Activated naive CD4-positive, alpha-beta T cell treated with anti-CD3 and anti-CD28 coated beads, Interleukin-2, amount 10 ng/mL, durations not matched to agents 7 days and 5 days (primary cell): ENCODE results near the gene FGGY.
"Not testable (repeated sequence)": the region's sequence is repeated elsewhere in the genome, so short reads cannot be mapped to it uniquely, and the experiment has no call there.

Experiments used
- CTCF ChIA-PET: fragments of 350-600 bp; sonication (Branson Sonifier 250); formaldehyde crosslinking; loops from one replicate; lab custom pipeline; 2021; ENCODE audit warnings: antibody characterized with exemption; lab: Charles Lee
- DNase-seq: peaks from one replicate; pipeline ENCODE4 v3.0.0-alpha.2; 2020
- H3K27ac Mint-ChIP-seq: one replicate; pipeline ENCODE4 v1.8.0; 2021; ENCODE audit warnings: mild to moderate bottlenecking, moderate library complexity, mixed read lengths
- H3K27me3 Mint-ChIP-seq: one replicate; pipeline ENCODE4 v1.8.0; 2021; ENCODE audit warnings: mild to moderate bottlenecking, mixed read lengths
- H3K36me3 Mint-ChIP-seq: one replicate; pipeline ENCODE4 v1.8.0; 2021; ENCODE audit warnings: mixed read lengths
- H3K4me1 Mint-ChIP-seq: one replicate; pipeline ENCODE4 v1.8.0; 2021; ENCODE audit warnings: mixed read lengths
- H3K4me3 Mint-ChIP-seq: one replicate; pipeline ENCODE4 v1.8.0; 2021; ENCODE audit warnings: mild to moderate bottlenecking, moderate library complexity, mixed read lengths
- H3K9me3 Mint-ChIP-seq: one replicate; pipeline ENCODE4 v1.8.0; 2021; ENCODE audit warnings: mixed read lengths

FGGY gene

DNA sequence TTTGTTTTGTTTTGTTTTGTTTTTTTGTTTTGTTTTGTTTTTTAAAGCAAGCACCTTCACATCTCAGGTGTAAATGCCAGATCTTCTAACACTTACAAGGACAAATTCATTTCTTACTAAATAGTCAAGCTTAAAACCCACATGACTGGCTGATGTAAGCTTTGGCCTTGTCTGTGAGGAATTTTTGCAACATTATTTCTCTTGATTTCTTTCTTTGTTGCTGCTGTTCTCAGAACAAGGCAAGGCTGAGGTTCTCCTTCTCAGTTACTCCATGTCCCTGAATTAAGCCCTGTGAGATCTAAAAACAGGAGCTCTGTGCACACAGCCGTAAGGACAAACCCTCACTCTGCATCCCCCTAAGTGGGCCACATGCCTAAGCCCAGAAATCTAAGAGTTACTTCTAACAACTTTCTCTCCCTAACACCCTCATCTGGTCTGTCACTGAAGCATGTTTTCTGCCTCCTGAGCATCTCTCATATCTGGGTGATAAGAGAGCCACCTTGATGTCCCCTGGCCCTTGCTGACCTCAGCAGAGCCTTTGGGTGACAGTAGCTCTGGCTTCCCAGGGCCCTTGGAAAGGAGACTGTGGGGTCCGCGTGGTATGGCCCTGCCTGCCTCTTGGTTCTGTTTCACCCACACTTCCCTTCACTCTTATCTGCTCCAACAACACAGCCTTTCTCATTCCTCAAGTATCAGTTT lies 436.7 kb downstream of the FGGY start:
- no peak for DNase-seq
- H3K27ac Mint-ChIP-seq: no peak overlapping the region
- CTCF ChIA-PET: no interaction called here
- H3K36me3 Mint-ChIP-seq: peaks cover 7% of the 10 kb centered on the region
- no peaks in the 10 kb centered on the region for H3K27me3 Mint-ChIP-seq
- H3K9me3 Mint-ChIP-seq: peaks cover 8% of the 10 kb centered on the region
- H3K4me3 Mint-ChIP-seq: no peak overlapping the region
- peaks cover 19% of the 10 kb centered on the region for H3K4me1 Mint-ChIP-seq

DNA sequence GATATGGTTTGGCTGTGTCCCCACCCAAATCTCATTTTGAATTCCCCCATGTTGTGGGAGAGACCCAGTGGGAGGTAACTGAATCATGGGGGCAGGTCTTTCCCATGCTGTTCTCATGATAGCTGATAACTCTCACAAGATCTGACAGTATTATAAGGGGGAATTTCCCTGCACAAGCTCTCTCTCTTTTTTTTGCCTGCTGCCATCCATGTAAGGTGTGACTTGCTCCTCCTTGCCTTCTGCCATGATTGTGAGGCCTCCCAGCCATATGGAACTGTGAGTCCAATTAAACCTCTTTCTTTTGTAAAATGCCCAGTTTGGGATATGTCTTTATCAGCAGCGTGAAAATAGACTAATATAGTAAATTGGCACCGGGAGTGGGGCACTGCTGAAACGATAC lies 439.0 kb downstream of the FGGY start:
- peaks cover 10% of the 10 kb centered on the region for H3K9me3 Mint-ChIP-seq
- CTCF ChIA-PET, H3K4me3 Mint-ChIP-seq, H3K27me3 Mint-ChIP-seq, H3K27ac Mint-ChIP-seq, DNase-seq, H3K36me3 Mint-ChIP-seq: not testable (repeated sequence)
- H3K4me1 Mint-ChIP-seq: peaks cover 13% of the 10 kb centered on the region

DNA sequence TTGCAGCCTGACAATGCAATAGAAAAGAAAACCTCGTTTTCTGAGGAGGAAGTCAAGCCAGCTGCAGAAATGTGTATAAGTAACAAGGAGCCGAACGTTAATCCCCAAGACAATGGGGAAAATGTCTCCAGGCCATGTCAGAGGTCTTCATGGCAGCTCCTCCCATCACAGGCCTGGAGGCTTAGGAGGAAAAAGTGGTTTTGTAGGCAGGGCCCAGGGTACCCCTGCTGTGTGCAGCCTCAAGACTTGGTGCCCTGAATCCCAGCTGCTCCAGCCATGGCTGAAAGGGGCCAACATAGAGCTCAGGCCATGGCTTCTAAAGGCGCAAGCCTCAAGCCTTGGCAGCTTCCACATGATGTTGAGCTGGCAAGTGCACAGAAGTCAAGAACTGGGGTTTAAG lies 439.9 kb downstream of the FGGY start:
- Mint-ChIP-seq H3K4me1 (peaks cover 7% of the 10 kb centered on the region), H3K27ac (no peak overlapping the region), H3K4me3 (no peak overlapping the region), H3K9me3 (peaks cover 13% of the 10 kb centered on the region), H3K36me3 (peaks cover 7% of the 10 kb centered on the region), H3K27me3 (no peaks in the 10 kb centered on the region)
- no peak for DNase-seq
- CTCF ChIA-PET: no interaction called here

DNA sequence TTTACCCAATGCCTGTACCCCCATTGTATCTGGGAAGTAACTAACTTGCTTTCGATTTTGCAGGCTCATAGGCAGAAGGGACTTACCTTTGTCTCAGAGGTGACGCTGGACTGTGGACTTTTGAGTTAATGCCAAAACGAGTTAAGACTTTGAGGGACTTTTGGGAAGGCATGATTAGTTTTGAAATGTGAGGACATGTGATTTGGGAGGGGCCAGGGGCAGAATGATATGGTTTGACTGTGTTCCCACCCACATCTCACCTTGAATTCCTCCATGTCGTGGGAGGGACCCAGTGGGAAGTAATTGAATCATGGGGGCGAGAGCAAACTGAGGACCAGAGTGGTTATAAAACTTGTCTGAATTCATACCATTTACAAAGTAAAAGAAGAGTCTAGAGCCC lies 440.7 kb downstream of the FGGY start:
- CTCF ChIA-PET: no interaction called here
- Mint-ChIP-seq H3K36me3 (peaks cover 7% of the 10 kb centered on the region), H3K4me1 (peaks cover 2% of the 10 kb centered on the region), H3K9me3 (peaks cover 13% of the 10 kb centered on the region), H3K27ac (no peak overlapping the region), H3K27me3 (no peaks in the 10 kb centered on the region), H3K4me3 (no peak overlapping the region)
- DNase-seq: no peak

DNA sequence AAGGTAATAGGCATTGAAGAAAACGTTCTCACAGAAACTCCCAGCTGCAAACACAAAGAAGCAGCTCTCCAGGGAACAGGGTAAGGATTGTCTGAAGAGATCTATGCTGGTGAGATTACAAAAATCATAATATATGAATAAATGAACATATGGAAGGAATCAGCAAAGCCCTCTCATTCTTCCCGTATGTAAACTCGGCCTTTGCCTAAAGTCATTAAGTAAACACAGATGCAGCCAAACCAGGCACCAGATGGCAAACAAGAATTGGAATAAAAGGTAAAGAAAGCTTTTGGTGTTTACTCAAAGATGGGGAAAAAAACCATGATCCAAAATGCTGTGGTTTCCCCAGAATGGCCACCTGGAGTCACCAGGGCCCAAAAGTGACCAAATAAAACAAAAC lies 441.3 kb downstream of the FGGY start:
- H3K27ac Mint-ChIP-seq: no peak overlapping the region
- H3K27me3 Mint-ChIP-seq: no peaks in the 10 kb centered on the region
- H3K4me1 Mint-ChIP-seq: peaks cover 2% of the 10 kb centered on the region
- CTCF ChIA-PET: interaction anchor here (1.0 kb wide), 1 partner anchor 21 kb away, joined by 4 read pairs; no protein-coding TSS in a partner anchor
- no peak for DNase-seq
- peaks cover 7% of the 10 kb centered on the region for H3K36me3 Mint-ChIP-seq
- H3K9me3 Mint-ChIP-seq: peaks cover 13% of the 10 kb centered on the region
- H3K4me3 Mint-ChIP-seq: no peak overlapping the region

DNA sequence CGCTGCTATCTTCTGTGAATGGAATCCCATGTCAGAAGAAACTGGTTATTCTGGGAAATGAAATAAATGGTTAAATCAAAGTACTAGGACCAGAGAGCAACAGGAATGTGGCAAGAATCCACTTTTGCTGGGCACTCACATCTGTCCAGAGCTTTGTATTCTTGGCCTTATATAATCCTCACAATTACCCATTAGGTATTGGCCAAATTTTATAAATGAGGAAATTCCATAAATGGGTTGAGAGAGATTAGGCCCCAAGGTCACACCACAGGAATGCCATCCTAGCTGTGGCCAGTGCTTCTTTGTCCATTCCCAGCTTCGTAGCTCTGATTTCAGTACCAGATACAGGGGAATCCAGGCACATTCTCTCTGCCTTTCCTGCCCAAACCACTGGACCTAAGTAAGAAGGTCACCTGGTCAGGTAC lies 441.7 kb downstream of the FGGY start:
- Mint-ChIP-seq H3K4me3 (no peak overlapping the region), H3K4me1 (peaks cover 2% of the 10 kb centered on the region), H3K36me3 (peaks cover 7% of the 10 kb centered on the region), H3K9me3 (peaks cover 13% of the 10 kb centered on the region), H3K27ac (no peak overlapping the region), H3K27me3 (no peaks in the 10 kb centered on the region)
- CTCF ChIA-PET: interaction anchor here (1.0 kb wide), 1 partner anchor 21 kb away, joined by 4 read pairs; no protein-coding TSS in a partner anchor
- DNase-seq: no peak

DNA sequence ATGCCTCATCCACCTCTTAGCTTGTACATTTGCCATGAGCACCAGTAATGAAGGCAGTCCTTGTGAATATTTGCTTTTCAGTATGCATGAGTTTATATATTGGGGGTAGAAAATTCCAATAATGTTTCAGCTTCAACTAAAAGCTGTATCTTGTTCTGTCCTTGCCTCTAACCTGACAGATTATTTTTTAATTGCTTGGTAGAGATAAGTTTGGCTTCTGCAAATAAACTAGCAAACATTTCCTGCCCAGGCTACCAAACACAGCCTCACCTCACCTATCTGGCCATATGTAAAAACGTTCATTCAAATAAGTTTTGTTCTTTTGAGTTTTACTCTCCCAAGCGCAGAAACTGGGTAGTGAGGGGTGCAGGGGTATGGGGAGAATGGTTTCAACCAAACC lies 442.2 kb downstream of the FGGY start:
- no peak overlapping the region for H3K4me3 Mint-ChIP-seq
- CTCF ChIA-PET: interaction anchor here (1.0 kb wide), 1 partner anchor 20 kb away, joined by 4 read pairs; no protein-coding TSS in a partner anchor
- H3K4me1 Mint-ChIP-seq: peaks cover 2% of the 10 kb centered on the region
- no peaks in the 10 kb centered on the region for H3K27me3 Mint-ChIP-seq
- peaks cover 7% of the 10 kb centered on the region for H3K36me3 Mint-ChIP-seq
- no peak for DNase-seq
- H3K9me3 Mint-ChIP-seq: peaks cover 13% of the 10 kb centered on the region
- no peak overlapping the region for H3K27ac Mint-ChIP-seq

DNA sequence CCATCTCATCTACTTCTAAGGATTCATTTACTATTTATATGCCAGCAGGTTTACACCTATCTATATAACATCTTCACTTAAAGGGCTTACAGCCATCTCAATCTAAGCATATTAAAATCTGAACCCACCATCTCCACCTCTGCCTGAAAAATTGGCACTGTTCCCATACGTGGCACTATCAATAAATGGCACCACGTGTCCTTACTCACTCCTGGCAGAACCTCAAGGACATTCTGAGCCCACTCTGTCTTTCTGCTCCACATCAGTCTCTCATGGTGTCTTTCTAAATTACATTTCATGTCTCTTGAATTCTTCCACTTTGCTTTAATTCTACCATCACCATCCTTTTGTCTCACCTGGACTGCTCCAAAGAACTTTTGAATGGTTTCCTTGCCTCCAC lies 445.6 kb downstream of the FGGY start:
- H3K27ac Mint-ChIP-seq: no peak overlapping the region
- no peaks in the 10 kb centered on the region for H3K27me3 Mint-ChIP-seq
- H3K4me3 Mint-ChIP-seq: no peak overlapping the region
- no peaks in the 10 kb centered on the region for H3K36me3 Mint-ChIP-seq
- no peak for DNase-seq
- H3K4me1 Mint-ChIP-seq: peaks cover 2% of the 10 kb centered on the region
- CTCF ChIA-PET: interaction anchor here (0.8 kb wide), 1 partner anchor 10 kb away, joined by 3 read pairs; no protein-coding TSS in a partner anchor
- peaks cover 6% of the 10 kb centered on the region for H3K9me3 Mint-ChIP-seq

DNA sequence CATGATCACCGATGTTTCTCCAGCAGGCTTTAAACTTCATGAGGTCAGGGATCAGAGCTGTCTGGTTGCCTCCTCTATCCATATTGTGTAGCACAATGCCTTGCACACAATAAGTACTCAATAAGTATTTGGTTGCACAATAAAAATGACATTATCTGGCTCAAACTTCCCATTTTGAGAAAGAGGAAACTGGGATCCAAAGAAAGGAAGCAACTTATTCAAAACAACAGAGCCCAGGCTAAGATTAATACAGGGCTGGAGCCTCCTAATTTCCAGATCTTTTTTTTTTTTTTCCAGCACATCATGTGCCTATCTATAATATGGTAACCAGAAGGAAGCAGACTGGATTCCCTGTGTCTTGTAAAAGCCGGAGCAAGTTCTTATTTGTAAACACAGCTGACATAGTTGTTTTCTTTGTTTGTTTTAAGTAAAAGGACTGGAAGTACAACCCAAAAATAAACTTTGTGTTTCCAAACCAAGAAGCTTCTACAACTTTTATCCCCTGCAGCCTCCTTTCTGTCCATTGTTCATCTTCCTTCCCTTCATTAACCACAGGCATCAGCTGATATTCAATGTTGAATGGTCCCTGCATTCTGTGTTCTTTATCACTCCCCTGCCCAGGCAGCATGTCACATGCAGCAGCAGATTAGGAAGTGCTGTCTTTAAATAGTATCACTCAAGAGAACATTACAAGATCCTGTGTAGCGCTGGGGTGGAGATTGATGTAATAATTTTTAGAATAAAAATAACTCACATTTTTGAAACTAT lies 446.6 kb downstream of the FGGY start:
- H3K27me3 Mint-ChIP-seq: no peaks in the 10 kb centered on the region
- no peak overlapping the region for H3K4me3 Mint-ChIP-seq

DNA sequence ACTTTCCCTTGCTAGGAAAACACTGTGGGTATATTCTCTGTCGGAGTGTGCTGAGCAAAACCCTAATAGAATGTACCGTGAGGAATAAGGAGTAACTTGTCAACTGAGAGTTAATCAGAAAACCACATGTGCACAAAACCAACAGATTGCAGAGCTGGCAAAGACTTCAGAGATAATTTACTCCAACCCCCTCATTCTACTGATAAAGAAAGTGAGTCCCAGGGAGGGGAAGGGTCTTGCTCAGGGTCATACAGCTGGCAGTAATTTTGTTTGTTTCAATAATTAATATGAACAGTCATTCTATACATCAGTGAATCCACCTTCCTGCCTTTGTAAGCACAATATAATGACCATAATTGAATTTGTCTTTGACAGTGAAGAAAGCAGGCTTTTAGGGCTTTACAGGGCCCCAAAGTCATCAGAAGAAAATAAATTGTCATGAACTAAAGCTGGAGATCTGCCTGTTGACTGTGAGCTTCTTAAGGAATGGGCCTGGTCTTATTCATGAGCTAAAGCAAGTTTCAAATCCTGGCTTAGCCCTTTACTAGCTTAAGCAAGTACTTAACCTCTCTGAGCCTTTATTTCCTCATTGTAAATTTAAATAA lies 450.6 kb downstream of the FGGY start:
- no peak overlapping the region for H3K27ac Mint-ChIP-seq
- CTCF ChIA-PET: interaction anchor here (0.7 to 2.4 kb wide), 2 partner anchors 12 to 14 kb away, joined by 3 to 9 read pairs; no protein-coding TSS in a partner anchor
- H3K36me3 Mint-ChIP-seq: no peaks in the 10 kb centered on the region
- H3K4me3 Mint-ChIP-seq: no peak overlapping the region
- no peaks in the 10 kb centered on the region for H3K4me1 Mint-ChIP-seq
- no peaks in the 10 kb centered on the region for H3K9me3 Mint-ChIP-seq
- no peak for DNase-seq
- H3K27me3 Mint-ChIP-seq: no peaks in the 10 kb centered on the region

More for the DNA sequence above, 446.6 kb downstream of the FGGY start:
- CTCF ChIA-PET: interaction anchor here (0.7 to 0.8 kb wide), 2 partner anchors 11 to 319 kb away, joined by 3 read pairs; no protein-coding TSS in a partner anchor
- Mint-ChIP-seq H3K9me3 (peaks cover 6% of the 10 kb centered on the region), H3K36me3 (no peaks in the 10 kb centered on the region), H3K4me1 (peaks cover 2% of the 10 kb centered on the region), H3K27ac (no peak overlapping the region)
- no peak for DNase-seq

DNA sequence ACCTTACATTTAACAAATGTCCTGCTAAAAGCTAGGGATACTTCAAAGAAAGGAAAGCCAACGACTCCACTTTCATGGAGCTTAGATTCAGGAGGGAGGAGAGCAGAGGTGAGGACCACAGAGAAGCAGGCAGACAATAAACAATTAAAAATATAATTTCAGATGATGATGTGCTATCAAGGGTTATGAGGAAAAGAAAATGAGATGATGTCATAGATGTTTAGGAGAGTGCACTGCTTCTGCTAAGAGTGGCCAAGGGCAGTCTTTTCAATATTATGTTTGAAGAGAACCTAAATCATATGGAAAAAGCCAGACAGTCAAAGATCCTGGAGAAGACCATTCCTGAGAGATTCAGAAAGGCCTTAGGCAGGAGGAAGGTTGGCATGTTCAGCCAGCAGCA lies 451.2 kb downstream of the FGGY start:
- no peaks in the 10 kb centered on the region for H3K27me3 Mint-ChIP-seq
- no peak overlapping the region for H3K27ac Mint-ChIP-seq
- H3K4me3 Mint-ChIP-seq: no peak overlapping the region
- no peak for DNase-seq
- H3K9me3 Mint-ChIP-seq: no peaks in the 10 kb centered on the region
- no peaks in the 10 kb centered on the region for H3K4me1 Mint-ChIP-seq
- CTCF ChIA-PET: interaction anchor here (2.4 kb wide), 1 partner anchor 11 kb away, joined by 9 read pairs; no protein-coding TSS in a partner anchor
- no peaks in the 10 kb centered on the region for H3K36me3 Mint-ChIP-seq

DNA sequence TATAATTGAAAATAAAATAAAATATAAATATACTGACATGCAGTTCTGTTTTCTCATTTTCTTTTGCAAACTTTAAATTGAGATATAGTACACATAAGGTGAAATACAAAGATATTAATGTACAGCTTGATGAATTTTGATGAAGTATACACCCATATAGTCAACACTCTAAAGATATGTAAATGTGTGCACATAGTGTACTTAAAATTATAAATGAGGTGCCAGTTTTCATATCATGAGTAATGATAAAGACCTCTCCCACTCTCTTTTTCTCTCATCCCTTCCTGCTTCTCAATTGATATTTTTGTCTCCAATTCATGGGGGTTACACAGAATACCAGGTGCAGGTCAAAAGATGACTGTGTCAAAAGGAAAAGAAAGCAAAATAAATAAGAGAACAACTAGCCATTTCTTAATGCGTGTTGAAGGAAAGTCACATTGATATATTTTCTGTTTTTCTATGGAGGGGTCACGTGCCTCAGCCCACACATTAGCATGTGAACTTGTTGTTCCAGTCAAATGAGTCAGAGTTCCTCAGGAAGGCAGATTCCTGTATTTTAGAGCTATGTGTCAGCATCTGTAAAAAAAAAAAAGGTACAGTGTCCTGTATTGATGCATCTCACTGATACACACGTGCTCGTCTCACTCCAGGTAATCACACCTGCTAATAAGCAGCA lies 453.6 kb downstream of the FGGY start:
- Mint-ChIP-seq H3K27me3 (no peaks in the 10 kb centered on the region), H3K9me3 (no peaks in the 10 kb centered on the region), H3K4me3 (no peak overlapping the region), H3K4me1 (no peaks in the 10 kb centered on the region), H3K27ac (no peak overlapping the region), H3K36me3 (no peaks in the 10 kb centered on the region)
- CTCF ChIA-PET: interaction anchor here (1.0 to 1.5 kb wide), 3 partner anchors 9 to 52 kb away, joined by 3 to 6 read pairs (median 4); no protein-coding TSS in a partner anchor
- DNase-seq: no peak

DNA sequence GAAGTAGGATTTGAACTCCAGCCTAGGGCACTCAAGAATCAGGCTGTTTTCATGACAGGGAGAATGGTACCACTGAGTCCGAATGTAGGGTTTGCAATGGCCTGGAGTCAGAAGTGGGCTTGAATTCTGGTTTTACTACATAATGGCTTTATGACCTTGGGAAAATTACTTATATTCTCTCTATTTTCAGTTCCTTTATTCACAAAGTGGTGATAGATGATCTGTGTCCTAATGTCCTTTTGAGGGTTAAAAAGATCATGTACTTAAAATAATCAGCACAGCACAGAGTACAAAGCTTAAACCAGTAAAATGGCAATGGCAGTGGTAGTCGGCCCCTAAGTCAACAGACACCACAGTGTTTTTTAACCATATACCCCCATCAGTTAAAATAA lies 454.1 kb downstream of the FGGY start:
- Mint-ChIP-seq H3K4me1 (no peaks in the 10 kb centered on the region), H3K27ac (no peak overlapping the region), H3K9me3 (no peaks in the 10 kb centered on the region), H3K36me3 (no peaks in the 10 kb centered on the region), H3K4me3 (no peak overlapping the region), H3K27me3 (no peaks in the 10 kb centered on the region)
- CTCF ChIA-PET: interaction anchor here (1.0 to 1.5 kb wide), 2 partner anchors 8 to 10 kb away, joined by 4 to 6 read pairs; no protein-coding TSS in a partner anchor
- DNase-seq: no peak
